Esophagus squamous epithelium (tissue), 5 donors: Measurements from ENCODE around the gene NR2F6. TPM values are rescaled to one million over a fixed set of nuclear protein-coding genes. Genes with fewer than 3 reads are reported as not detected.

ENCODE experiments used
- DNase-seq: peaks from one replicate; lab custom pipeline; 2025; lab: John Stamatoyannopoulos, UW
- H3K27ac ChIP-seq, 4 donors: fragments of 200-600 bp; sonication (generic); one replicate each; pipeline ENCODE4 v1.5.1; 2016 to 2019; ENCODE audit warnings: mild to moderate bottlenecking in 1 of 4
- H3K27me3 ChIP-seq, 4 donors: fragments of 200-600 bp; sonication (generic); 1 replicate in 3 of 4; 2 replicates in 1 of 4; pipeline versions ENCODE4 v1.5.1 to v1.6.0; 2017 to 2021; ENCODE audit warnings: antibody characterized with exemption in 1 of 4
- H3K36me3 ChIP-seq, 3 donors: fragments of 200-600 bp; sonication (generic); one replicate each; pipeline ENCODE4 v1.5.1; 2016 to 2019
- H3K4me1 ChIP-seq, 3 donors: fragments of 200-600 bp; sonication (generic); one replicate each; pipeline ENCODE4 v1.5.1; 2017 to 2019
- H3K4me3 ChIP-seq, 4 donors: fragments of 200-600 bp; sonication (generic); 1 replicate in 3 of 4; 2 replicates in 1 of 4; pipeline ENCODE4 v1.5.1; 2016 to 2019; ENCODE audit warnings: mild to moderate bottlenecking in 2 of 4, moderate library complexity in 1 of 4
- H3K9me3 ChIP-seq, 3 donors: fragments of 200-600 bp; sonication (generic); one replicate each; pipeline ENCODE4 v1.5.1; 2016 to 2019
- CTCF ChIP-seq, 6 experiments: fragments of 450-650 bp in 4 of 6; fragments of 200-600 bp in 2 of 6; sonication (generic) in 2 of 6; IDR thresholded peaks; one replicate each; pipeline ENCODE4 v1.5.1; 2016 to 2019; ENCODE audit warnings: antibody characterized with exemption in 6 of 6, mild to moderate bottlenecking in 4 of 6, moderate library complexity in 4 of 6
- POLR2A ChIP-seq, 4 donors: fragments of 450-650 bp; IDR thresholded peaks; one replicate each; pipeline ENCODE4 v1.6.1; 2017; ENCODE audit warnings: antibody characterized with exemption in 4 of 4, mild to moderate bottlenecking in 4 of 4, moderate library complexity in 3 of 4
- WGBS, 2 donors: methylation state at CpG; one replicate each; pipeline ENCODE4 v1.1.5; 2018; 5-methylcytosine and 5-hydroxymethylcytosine counted together
- intact Hi-C: fragments of 100-400 bp; cut with DNase I; formaldehyde crosslinking; loops from one replicate; pipeline ENCODE4 v1.15.0; 2022
- total RNA-seq, 4 donors: library from RNA; depleted of rRNA; stranded (reverse); fragments of >200 nt; gene quantifications; one replicate each; pipeline ENCODE4 v1.1.0, GENCODE V29; 2016
- donor health status: DM: yes; HTN: yes; CAD: no.

NR2F6 gene
- total RNA-seq, 4 donors from 2014 or later, result 52.8 to 115 (median 82.7) TPM

GRCh38 chr19:17243211-17243829 lies 2.4 kb downstream of the NR2F6 start:
- no peaks in the 10 kb centered on the region for H3K27me3 ChIP-seq
- no peaks in the 10 kb centered on the region for H3K9me3 ChIP-seq
- intact Hi-C loops, result no loop called here
- H3K4me1 ChIP-seq, result peaks cover 23 to 70% (median 36%) of the 10 kb centered on the region in 3 donors
- no peak for DNase-seq
- peak overlapping the region; percentile 81 to 95 (median 90) for H3K4me3 ChIP-seq
- 60 to 100% methylated on average over 1 of the region's 8 CpGs for WGBS, 2 donors
- TF ChIP-seq CTCF (IDR thresholded peaks at IDR 0.05) (no peak), POLR2A (IDR thresholded peaks at IDR 0.05) (no peak)
- peak overlapping the region; percentile 88 to 94 (median 92) for H3K27ac ChIP-seq
- peaks cover 0 to 31% (median 5%) of the 10 kb centered on the region in 3 donors for H3K36me3 ChIP-seq

- Histone ChIP-seq H3K9me3 (no peaks in the 10 kb centered on the region), H3K4me3 (peak overlapping the region in 3 of 4 donors; percentile 89 to 95 (median 92)), H3K36me3 (peaks cover 0 to 38% (median 5%) of the 10 kb centered on the region in 3 donors), H3K27me3 (no peaks in the 10 kb centered on the region), H3K4me1 (peaks cover 17 to 65% (median 31%) of the 10 kb centered on the region in 3 donors), H3K27ac (peak overlapping the region; percentile 88 to 94 (median 92))
- TF ChIP-seq POLR2A (IDR thresholded peaks at IDR 0.05) (no peak), CTCF (IDR thresholded peaks at IDR 0.05) (no peak)
- DNase-seq, result no peak
- 55 to 57% methylated on average over 4 of the region's 8 CpGs for WGBS, 2 donors
- intact Hi-C loops, result no loop called here
These were observed 3.1 kb downstream of the NR2F6 start for GRCh38 chr19:17242431-17243208.

GRCh38 chr19:17240826-17241399 lies 4.8 kb downstream of the NR2F6 start:
- H3K4me3 ChIP-seq, result no peak overlapping the region
- H3K9me3 ChIP-seq, result no peaks in the 10 kb centered on the region
- H3K4me1 ChIP-seq, result peaks cover 15 to 65% (median 16%) of the 10 kb centered on the region in 3 donors
- H3K36me3 ChIP-seq, result peaks cover 0 to 49% (median 5%) of the 10 kb centered on the region in 3 donors
- intact Hi-C loops, result no loop called here
- 93 to 98% methylated on average over 5 to 6 of the region's 6 CpGs for WGBS, 2 donors
- TF ChIP-seq POLR2A (IDR thresholded peaks at IDR 0.05) (no peak), CTCF (IDR thresholded peaks at IDR 0.05) (no peak)
- no peaks in the 10 kb centered on the region for H3K27me3 ChIP-seq
- no peak for DNase-seq
- peak overlapping the region in 3 of 4 donors; percentile 42 to 94 (median 88) for H3K27ac ChIP-seq

DNA sequence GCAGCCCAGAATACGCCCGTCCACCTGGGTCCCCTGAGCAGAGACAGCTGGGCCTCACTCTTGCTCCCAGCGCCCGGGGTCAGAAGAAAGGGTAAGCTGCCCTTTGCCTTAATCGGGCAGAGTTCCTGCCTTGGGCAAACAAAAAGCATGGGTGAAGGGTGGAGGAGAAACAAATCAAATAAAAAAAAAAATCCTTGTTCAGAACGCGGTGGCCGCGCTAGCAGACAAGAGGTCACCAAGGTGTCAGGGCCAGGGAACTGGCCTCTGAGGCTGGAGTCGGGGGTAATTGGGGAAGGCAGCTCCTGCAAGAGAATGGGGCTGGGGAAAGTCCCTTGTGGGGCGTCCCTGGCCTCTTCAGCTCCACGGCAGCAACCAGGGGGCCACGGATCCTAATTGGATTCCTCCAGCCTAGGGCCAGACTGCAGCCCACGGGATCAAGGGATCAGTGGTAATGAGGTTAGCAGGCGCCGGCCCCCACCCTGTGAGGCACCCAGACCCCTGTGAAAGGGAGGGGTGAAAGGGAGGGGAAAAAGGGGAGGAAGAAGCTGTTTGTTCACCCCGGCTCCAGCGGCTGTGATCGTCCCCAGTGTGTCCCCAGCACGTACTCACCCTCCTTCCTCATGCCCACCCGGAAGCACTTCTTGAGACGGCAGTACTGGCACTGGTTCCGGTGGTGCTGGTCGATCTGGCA lies 5.5 kb downstream of the NR2F6 start:
- H3K27ac ChIP-seq, result no peak overlapping the region
- no peak for DNase-seq
- H3K27me3 ChIP-seq, result no peaks in the 10 kb centered on the region
- H3K9me3 ChIP-seq, result no peaks in the 10 kb centered on the region
- peaks cover 17 to 72% (median 18%) of the 10 kb centered on the region in 3 donors for H3K4me1 ChIP-seq
- WGBS, 2 donors, result 73 to 76% methylated on average over 13 to 15 of the region's 24 CpGs
- H3K4me3 ChIP-seq, result no peak overlapping the region
- TF ChIP-seq CTCF (IDR thresholded peaks at IDR 0.05), result no peak
- TF ChIP-seq POLR2A (IDR thresholded peaks at IDR 0.05), result no peak
- intact Hi-C loops, result no loop called here
- H3K36me3 ChIP-seq, result peaks cover 0 to 49% (median 5%) of the 10 kb centered on the region in 3 donors
